T follicular helper cell (primary cell): ENCODE data around the gene EHMT1.
"Not testable (repeated sequence)": the region's sequence is repeated elsewhere in the genome, so short reads cannot be mapped to it uniquely, and the experiment has no call there.

Source experiments
- DNase-seq: peaks from one replicate; pipeline ENCODE4 v3.0.0-alpha.2; 2020; ENCODE audit warnings: low read depth

Gene EHMT1

GRCh38 chr9:137761793-137762192 is 143.0 kb downstream of the EHMT1 start:
- no peak for DNase-seq

DNA sequence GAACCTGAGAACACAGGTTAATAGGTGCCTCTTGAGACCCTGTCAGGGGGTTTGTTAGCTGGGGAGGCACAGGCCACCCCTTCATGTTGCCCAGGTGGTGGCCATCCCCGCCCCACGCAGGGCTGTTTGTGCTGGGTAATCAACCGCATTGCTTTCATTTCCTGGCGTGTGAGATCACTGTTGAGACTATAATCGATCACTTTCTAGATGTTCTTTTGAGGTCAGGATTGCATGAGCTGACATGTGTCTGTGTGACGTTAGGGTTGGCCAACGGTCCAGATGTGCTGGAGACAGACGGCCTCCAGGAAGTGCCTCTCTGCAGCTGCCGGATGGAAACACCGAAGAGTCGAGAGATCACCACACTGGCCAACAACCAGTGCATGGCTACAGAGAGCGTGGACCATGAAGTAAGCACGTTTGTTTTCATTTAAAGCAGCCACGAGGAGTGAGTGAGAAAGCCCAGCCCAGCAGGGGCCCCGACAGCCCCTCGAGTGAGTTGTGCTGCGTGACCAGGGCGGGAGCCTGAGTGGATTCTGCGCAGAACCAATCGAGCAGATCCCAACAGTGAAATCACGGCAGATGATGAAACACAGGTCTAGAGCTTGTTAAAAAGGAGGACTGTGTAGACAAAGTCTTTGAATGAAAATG is 143.7 kb downstream of the EHMT1 start:
- DNase-seq, result no peak

DNA sequence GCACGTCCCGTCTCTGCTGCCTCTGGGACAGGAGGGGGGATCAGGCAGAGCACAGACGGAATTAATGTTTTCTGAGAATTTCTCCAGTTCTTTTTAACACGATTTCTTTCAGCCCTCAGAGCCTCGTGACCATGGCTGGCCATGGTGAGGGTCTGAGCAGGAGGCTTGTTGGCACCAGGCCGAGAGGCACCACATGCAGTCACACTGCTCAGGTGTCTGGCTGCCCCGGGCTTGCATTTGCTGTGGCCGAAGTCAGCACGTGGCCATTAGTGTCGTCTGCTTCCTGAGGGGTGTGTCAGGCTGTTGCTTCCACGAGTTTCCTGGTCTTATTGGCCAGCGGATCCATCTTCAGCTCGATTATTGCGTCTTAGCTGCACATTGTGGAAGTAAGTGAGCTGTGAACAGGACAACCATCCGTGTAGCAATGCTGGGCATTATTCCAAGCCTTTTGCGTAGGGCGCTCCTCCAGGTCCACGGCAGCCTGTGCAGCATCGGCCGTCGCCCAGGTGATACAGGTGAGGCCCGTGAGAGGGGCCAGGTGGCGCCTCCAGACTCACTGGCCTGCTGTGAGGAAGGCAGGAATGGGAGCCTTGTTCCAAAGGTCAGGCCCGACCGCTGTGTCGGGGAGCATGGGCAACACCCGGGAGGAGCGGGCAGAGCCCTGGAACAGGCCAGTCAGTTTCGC is 144.6 kb downstream of the EHMT1 start:
- DNase-seq, result no peak

DNA sequence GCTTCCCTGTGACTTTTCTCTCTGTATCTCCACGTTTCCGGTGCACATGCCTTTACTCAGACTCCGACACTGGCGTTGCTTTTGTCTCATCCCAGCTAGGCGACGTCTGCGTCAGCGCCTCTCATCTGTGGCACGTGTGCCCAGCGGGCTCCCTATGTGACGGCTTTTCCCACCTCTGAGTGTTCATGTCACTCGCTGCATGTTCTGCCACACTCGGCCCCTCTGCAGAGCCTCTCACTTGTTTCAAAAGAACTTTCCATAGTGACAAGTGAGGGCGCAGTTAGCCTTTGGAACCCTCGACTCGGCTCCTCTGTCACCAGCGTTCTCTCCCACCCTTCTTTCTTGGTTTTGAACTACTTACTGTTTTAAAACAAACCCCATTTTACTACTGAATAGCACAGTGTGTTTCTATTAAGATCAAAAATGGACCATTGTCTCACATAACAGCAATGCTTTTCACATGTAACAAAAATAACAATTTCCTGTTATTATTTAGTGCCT is 145.4 kb downstream of the EHMT1 start:
- no peak for DNase-seq

DNA sequence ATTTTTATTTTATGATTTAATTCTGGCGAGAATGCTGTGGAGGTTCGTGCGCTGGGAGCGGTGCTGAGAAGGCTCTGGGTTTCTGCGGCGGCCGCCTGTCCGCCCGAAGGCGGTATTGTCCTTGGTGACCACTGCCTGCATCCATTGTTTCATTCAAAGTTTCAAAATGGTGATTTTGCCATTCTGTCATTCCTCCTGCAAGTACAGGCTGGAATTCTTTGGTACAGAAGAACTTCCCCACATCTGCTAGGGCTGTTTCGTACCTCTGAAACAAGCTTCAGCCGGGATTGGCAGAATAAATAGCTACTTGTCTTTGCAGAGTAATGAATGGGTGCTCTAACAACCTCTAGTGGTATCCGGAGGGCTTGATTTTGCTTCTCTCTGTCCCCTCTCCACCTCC is 146.2 kb downstream of the EHMT1 start:
- no peak for DNase-seq

GRCh38 chr9:137765536-137765935 is 146.7 kb downstream of the EHMT1 start:
- DNase-seq, result no peak

- no peak for DNase-seq
Measured at GRCh38 chr9:137771580-137771979, 152.8 kb downstream of the EHMT1 start.

DNA sequence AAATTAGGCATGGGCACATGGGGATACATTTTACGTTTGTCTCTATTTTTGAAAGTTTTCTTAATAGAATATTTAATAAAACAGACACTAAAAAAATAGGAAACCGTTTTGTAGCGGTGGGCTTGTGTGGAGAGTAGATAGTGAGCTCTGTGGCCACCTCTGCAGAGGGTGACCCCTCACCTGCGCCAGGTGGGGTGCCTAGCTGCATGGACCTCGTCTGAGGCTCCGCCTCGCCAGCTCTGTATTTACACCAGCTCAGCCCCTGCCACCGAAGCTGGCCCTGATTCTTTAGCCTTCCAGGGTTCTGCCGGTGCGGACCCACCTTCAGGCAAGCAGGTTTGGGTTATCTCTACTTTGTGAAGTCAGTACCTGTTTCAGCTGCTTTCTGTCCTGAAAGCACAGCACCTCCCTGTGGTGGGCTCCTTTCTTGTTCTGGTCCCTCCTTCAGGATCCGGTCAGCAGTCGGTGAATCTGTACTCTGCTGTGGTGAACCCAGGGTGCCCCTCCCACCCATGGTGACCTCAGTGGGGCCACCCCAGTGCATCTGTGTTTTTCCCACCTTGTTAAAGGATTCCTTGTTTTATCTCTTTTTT is 153.6 kb downstream of the EHMT1 start:
- no peak for DNase-seq

GRCh38 chr9:137774775-137775386 is 156.1 kb downstream of the EHMT1 start:
- DNase-seq, result no peak

DNA sequence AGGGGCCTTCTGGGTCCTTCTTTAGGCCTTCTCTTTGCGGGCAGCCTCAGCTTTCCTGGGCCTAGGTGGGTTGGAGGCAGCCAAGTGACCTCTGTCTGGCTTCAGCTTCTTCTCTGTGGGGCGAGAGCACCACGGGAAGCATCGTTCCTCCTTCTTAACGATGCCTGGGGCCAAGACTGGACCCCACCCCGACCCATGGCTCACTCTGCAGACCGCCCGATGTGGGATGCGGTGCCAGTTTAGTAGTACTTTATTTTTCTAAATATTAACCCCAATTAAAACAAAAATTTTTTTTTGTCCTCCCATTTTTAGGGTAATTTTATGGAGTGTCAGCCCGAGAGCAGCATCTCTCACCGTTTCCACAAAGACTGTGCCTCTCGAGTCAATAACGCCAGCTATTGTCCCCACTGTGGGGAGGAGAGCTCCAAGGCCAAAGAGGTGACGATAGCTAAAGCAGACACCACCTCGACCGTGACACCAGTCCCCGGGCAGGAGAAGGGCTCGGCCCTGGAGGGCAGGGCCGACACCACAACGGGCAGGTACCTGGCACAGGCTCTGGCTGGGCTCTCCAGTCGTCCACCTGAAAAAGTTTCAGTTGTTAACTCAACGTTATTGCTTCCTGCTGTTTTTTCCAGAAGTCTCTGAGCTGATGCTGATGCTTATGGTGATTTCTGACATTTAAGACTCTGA is 157.6 kb downstream of the EHMT1 start:
- DNase-seq, result no peak

DNA sequence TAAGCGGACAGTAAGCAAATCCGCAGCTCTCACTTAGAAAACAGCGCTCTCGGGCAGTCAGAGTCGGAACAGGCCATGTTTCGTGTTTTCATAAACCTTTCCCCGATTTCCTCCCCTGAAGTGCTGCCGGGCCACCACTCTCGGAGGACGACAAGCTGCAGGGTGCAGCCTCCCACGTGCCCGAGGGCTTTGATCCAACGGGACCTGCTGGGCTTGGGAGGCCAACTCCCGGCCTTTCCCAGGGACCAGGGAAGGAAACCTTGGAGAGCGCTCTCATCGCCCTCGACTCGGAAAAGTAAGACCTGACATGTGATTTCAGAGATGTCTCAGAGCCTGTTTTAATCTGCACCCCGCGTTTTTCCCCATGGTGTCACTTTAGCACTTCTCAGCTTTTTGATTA is 159.0 kb downstream of the EHMT1 start:
- DNase-seq, result no peak

- DNase-seq, result no peak
Measured at GRCh38 chr9:137778336-137778735, 159.5 kb downstream of the EHMT1 start.

GRCh38 chr9:137778914-137779313 is 160.1 kb downstream of the EHMT1 start:
- DNase-seq, result no peak

DNA sequence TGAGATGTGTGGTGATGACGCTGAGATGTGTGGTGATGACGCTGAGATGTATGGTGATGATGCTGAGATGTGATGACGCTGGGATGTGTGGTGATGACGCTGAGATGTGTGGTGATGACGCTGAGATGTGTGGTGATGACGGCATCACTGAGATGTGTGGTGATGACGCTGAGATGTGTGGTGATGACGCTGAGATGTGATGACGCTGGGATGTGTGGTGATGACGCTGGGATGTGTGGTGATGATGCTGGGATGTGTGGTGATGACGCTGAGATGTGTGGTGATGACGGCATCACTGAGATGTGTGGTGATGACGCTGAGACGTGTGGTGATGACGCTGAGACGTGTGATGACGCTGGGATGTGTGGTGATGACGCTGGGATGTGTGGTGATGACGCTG is 161.2 kb downstream of the EHMT1 start:
- not testable (repeated sequence) for DNase-seq

GRCh38 chr9:137781906-137782585 is 163.2 kb downstream of the EHMT1 start:
- no peak for DNase-seq

DNA sequence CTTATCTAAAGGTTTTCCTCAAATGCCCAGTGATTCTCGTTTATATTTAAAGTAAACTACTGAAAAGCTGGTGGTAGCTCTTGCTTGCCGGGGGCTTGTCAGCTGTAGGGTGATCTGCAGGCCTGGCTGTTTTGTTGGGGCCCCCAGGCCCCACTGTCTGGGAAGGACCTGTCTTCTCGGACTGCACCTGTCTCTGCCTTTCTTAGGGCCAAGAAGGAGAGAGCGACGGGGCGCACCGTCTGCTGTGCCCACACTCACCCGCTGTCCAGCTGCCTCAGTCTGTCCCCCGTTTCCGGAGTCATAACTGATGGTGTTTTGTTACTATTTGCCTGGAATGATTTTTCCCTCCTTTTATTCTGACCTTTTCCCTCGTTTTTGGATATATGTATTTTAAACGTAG is 164.7 kb downstream of the EHMT1 start:
- DNase-seq, result no peak

DNA sequence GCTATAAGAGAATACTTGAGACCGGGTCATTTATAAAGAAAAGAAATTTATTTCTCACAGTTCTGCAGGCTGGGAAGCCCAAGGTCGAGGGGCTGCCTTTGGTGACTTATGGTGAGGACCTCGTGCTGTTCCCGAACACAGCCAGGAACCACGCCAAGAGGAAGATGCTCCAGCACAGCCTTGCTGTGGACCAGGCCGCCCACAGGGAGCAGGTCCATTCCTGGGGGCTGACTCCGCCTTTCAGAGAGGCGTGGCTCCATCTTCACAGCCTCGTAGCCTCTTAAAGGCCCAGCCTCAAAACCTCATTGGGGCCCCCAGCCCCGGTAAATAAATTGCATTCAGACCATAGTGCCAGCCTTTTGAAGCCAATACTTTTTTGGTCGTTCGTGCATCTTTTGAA is 165.2 kb downstream of the EHMT1 start:
- DNase-seq, result no peak

DNA sequence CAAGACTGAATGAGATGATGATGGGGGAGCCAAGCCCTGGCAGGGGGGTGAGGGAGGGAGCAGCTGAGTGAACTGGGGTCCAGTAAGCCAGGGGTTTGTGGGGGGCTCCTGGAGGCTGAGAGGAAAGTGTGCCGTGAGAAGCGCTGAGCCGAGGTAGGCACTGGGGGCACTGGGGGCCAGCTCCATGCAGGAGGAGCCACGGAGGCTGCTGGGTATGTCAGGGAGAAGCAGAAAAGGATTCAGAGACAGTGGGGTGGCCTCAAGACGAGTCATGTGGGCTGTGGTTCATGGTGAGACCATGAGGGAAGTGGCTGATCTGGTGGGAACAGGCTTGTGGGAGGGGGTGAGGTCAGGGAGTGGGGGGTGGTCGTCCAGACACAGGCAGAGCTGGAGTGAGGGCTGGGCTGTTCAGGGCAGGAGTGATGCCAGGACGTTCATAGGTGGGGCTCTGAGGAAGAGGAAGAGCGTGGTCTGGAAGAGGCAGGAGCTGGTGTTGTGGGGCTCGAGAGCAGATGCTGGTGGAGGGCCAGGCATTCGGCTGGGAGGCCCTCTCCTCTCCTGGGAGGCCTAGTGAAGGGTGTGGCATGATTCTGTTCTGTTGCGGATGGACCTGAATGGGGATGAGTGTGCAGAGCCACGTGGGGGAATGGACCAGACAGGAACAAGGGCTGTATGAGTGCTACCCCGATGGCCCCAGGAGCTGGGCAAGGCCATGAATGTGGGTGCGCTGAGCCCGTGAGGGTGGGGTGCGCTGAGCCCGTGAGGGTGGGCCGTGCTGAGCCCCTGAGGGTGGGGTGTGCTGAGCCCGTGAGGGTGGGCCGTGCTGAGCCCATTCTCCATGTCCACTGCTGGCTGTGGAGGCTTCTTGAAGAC is 166.1 kb downstream of the EHMT1 start:
- no peak for DNase-seq

- DNase-seq, result no peak
Measured at GRCh38 chr9:137785704-137786161, 166.9 kb downstream of the EHMT1 start.

DNA sequence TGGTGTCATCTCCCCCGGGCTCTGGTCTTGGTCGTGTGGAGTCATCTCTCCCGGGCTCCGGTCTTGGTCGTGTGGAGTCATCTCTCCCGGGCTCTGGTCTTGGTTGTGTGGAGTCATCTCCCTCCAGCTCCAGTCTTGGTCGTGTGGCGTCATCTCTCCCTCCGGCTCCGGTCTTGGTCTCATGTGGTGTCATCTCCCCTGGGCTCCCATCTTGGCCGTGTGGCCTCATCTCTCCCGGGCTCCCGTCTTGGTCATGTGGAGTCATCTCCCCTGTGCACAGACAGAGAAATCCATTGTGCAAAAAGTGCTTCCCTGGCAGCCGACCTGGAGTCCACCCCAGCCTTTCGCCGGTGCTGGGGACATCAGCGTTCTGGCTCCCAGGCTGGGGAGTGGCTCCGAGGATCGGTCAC is 167.7 kb downstream of the EHMT1 start:
- DNase-seq, result no peak

DNA sequence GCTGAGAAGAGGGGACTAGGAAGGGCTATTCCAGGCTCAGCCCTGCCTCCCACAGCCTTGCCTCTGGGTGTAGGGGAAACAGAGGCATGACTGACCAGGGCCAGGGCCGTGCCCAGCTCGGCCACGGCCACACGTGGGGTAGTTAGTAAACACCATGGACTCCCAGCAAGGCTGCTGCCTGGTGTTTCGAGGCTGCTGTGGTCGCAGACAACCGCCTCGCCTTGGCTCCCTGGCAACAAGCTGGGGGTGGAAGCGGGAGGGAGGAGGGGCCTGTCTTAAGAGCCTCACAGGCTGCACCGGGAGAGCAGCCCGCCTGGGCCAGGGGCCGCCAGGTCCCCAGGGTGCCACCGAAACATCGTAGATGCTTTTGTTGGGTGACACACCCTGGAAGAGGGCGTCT is 168.6 kb downstream of the EHMT1 start:
- DNase-seq, result no peak
